ENCODE results near the gene PAPPA2. TPM values are rescaled to one million over a fixed set of nuclear protein-coding genes. Genes with fewer than 3 reads are reported as not detected.

Gene PAPPA2
- total and polyA plus RNA-seq, 2 of the 8 experiments (the other 6 are each of a cell fraction or from before 2014, with no cell fraction given): 0.08 to 0.88 TPM

DNA sequence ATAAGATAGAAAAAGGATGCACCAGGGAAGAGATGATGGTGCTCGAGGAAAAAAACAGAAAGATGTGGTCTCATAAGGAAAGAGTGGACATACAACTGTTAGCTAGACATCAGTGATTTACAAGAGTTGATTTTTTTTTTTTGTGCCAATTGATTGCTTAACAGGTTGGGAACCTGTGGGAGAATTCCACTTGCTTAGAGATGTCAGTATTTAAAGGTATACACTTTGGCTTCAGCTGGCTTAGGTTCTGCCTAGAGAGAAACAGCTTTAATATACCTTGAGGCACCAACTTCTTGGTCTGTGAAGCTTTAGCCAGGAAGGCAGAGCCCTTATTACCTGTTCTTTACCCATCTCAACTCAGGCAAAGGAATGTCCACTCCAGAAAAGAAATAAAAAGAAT is 303.8 kb downstream of the PAPPA2 start (continued):
- TF ChIP-seq ATF2 (IDR thresholded peaks at IDR 0.05; ENCODE audit: low read length): no peak
- TF ChIP-seq, protein P1, sequence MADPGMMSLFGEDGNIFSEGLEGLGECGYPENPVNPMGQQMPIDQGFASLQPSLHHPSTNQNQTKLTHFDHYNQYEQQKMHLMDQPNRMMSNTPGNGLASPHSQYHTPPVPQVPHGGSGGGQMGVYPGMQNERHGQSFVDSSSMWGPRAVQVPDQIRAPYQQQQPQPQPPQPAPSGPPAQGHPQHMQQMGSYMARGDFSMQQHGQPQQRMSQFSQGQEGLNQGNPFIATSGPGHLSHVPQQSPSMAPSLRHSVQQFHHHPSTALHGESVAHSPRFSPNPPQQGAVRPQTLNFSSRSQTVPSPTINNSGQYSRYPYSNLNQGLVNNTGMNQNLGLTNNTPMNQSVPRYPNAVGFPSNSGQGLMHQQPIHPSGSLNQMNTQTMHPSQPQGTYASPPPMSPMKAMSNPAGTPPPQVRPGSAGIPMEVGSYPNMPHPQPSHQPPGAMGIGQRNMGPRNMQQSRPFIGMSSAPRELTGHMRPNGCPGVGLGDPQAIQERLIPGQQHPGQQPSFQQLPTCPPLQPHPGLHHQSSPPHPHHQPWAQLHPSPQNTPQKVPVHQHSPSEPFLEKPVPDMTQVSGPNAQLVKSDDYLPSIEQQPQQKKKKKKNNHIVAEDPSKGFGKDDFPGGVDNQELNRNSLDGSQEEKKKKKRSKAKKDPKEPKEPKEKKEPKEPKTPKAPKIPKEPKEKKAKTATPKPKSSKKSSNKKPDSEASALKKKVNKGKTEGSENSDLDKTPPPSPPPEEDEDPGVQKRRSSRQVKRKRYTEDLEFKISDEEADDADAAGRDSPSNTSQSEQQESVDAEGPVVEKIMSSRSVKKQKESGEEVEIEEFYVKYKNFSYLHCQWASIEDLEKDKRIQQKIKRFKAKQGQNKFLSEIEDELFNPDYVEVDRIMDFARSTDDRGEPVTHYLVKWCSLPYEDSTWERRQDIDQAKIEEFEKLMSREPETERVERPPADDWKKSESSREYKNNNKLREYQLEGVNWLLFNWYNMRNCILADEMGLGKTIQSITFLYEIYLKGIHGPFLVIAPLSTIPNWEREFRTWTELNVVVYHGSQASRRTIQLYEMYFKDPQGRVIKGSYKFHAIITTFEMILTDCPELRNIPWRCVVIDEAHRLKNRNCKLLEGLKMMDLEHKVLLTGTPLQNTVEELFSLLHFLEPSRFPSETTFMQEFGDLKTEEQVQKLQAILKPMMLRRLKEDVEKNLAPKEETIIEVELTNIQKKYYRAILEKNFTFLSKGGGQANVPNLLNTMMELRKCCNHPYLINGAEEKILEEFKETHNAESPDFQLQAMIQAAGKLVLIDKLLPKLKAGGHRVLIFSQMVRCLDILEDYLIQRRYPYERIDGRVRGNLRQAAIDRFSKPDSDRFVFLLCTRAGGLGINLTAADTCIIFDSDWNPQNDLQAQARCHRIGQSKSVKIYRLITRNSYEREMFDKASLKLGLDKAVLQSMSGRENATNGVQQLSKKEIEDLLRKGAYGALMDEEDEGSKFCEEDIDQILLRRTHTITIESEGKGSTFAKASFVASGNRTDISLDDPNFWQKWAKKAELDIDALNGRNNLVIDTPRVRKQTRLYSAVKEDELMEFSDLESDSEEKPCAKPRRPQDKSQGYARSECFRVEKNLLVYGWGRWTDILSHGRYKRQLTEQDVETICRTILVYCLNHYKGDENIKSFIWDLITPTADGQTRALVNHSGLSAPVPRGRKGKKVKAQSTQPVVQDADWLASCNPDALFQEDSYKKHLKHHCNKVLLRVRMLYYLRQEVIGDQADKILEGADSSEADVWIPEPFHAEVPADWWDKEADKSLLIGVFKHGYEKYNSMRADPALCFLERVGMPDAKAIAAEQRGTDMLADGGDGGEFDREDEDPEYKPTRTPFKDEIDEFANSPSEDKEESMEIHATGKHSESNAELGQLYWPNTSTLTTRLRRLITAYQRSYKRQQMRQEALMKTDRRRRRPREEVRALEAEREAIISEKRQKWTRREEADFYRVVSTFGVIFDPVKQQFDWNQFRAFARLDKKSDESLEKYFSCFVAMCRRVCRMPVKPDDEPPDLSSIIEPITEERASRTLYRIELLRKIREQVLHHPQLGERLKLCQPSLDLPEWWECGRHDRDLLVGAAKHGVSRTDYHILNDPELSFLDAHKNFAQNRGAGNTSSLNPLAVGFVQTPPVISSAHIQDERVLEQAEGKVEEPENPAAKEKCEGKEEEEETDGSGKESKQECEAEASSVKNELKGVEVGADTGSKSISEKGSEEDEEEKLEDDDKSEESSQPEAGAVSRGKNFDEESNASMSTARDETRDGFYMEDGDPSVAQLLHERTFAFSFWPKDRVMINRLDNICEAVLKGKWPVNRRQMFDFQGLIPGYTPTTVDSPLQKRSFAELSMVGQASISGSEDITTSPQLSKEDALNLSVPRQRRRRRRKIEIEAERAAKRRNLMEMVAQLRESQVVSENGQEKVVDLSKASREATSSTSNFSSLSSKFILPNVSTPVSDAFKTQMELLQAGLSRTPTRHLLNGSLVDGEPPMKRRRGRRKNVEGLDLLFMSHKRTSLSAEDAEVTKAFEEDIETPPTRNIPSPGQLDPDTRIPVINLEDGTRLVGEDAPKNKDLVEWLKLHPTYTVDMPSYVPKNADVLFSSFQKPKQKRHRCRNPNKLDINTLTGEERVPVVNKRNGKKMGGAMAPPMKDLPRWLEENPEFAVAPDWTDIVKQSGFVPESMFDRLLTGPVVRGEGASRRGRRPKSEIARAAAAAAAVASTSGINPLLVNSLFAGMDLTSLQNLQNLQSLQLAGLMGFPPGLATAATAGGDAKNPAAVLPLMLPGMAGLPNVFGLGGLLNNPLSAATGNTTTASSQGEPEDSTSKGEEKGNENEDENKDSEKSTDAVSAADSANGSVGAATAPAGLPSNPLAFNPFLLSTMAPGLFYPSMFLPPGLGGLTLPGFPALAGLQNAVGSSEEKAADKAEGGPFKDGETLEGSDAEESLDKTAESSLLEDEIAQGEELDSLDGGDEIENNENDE (IDR thresholded peaks at IDR 0.05; ENCODE audit: insufficient replicate concordance, low read length): no peak
- no peak for TF ChIP-seq CTBP2 (IDR thresholded peaks at IDR 0.05; ENCODE audit: borderline replicate concordance, insufficient read depth, insufficient read length, low read length)
- TF ChIP-seq EP300 (IDR thresholded peaks at IDR 0.05; ENCODE audit: borderline replicate concordance in 1 of 2, low read depth in 2 of 2, low read length in 2 of 2): no peak
